GM18502 (cell line): Measurements from ENCODE around the gene MYH13.

ENCODE experiments used
- ATAC-seq: cut with Tn5 transposase; IDR thresholded peaks from one replicate; pipeline ENCODE4 v1.9.1; 2021; ENCODE audit warnings: mild to moderate bottlenecking; ENCODE audit not compliant: unreplicated experiment, poor library complexity

The MYH13 gene

GRCh38 chr17:10352893-10353292 lies 19.9 kb downstream of the MYH13 start:
- no peak for ATAC-seq

- no peak for ATAC-seq
These were observed 23.4 kb downstream of the MYH13 start for GRCh38 chr17:10349403-10349802.

DNA sequence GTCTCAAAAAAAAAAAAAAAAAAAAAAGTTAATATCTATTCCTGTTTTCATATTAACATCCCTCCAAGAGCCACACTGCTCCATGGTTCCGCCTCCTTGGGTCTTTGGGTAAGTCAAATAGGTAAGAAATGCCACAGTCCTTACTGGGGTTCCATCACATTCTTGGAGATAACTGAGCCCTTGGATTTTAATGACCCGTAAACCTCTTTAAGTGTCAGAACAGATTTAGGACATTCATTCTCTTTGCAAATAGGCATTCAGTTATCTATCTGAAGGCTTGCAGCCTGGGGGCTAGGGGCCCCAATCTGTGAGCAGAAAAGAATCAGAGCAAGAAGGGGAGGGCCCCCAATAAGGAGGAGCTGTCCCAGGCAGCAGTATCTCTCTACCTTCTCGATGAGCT lies 28.0 kb downstream of the MYH13 start:
- ATAC-seq = no peak

DNA sequence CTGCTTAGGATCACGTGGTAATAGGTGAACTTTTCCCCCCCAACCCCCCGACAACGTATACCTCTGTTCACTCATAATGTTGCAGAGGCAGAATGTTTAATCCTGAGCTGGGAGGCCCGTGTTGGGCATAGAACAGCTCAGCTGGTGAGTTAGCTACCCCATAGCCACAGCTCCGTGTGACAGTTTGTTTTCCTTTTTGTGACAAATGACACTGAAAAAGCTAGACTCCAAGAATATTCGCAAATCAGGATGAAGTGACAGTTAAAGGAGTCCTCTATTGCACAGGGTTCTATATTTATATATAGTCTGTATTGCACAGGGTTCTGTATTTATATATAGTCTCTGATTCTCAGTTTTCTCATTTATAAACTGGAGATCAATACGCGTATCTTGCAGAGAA lies 33.8 kb downstream of the MYH13 start:
- no peak for ATAC-seq

GRCh38 chr17:10337976-10338375 lies 34.8 kb downstream of the MYH13 start:
- no peak for ATAC-seq

DNA sequence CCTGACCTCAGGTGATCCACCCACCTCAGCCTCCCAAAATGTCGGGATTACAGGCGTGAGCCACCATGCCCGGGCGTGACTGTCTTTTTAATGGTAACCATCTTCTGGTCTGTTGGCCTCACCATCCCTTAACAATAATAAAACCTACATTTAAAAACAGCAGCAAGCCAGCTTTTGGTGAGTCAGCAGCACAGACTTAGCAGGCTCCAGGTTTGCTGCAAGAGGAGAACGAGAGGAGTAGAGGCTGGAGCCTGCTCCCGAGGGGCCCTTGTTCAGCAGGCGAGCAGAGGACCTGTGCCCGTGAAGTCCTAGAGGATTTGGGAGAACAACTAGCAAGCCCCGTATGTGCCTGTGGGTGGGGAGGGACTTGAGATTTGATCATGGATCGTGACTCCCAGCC lies 35.7 kb downstream of the MYH13 start:
- no peak for ATAC-seq

GRCh38 chr17:10336393-10336792 lies 36.4 kb downstream of the MYH13 start:
- no peak for ATAC-seq

DNA sequence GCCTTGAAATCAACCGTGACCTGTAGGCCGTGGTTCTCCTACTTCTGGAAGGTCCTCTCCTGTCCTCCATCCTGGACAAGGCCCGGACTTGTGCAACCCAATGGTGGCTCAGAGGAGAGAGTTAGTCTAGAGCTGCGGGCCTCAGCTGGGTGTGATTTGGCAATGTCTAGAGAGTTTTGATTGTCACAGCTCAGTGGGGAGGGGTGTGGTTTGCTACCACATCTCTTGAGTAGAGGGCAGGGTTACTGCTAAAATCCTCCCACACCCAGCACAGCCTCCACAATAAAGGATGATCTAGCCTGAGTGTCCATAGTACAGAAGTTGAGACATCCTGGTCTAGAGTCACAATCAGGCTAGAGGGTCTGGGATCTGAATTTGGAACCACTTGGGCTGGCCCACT lies 40.3 kb downstream of the MYH13 start:
- no peak for ATAC-seq

DNA sequence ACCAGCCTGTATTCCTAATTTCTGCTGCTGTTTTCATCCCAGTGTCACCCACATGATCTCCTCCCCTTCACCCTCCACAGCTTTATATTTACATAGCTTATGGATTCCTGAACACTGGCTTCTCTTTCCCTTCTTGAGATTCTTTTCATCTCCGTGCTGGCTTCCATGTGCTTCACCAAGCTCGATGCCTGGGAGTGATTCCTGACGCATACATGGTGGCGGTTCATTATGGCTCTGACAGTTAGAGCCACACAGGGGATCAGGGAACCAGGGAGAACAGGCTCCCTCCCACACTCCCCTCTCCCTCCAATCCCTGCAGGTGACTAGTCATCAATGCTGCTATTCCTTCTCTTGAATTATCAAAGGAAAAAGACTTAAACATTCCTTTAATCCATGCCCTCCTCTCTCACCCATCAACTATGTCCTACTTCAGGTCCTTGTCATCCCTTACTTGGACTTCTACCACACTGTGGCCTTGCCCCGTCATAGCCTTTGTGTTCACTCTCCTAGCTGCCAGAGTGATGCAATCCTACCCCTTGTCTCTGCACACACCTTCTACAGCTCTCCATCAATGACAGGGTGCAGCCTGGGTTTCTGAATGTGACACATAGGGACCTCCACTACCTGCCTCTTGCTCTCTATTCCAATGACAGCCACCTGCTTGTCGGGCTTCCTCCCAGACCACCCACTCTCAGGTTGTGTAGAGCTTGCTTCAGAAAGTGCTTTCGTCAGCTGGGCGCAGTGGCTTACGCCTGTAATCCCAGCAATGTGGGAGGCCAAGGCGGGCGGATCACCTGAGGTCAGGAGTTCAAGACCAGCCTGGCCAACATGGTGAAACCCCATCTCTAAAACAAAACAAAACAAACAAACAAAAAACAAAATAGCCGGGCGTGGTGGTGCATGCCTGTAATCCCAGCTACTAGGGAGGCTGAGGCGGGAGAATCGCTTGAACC lies 43.6 kb downstream of the MYH13 start:
- no peak for ATAC-seq

DNA sequence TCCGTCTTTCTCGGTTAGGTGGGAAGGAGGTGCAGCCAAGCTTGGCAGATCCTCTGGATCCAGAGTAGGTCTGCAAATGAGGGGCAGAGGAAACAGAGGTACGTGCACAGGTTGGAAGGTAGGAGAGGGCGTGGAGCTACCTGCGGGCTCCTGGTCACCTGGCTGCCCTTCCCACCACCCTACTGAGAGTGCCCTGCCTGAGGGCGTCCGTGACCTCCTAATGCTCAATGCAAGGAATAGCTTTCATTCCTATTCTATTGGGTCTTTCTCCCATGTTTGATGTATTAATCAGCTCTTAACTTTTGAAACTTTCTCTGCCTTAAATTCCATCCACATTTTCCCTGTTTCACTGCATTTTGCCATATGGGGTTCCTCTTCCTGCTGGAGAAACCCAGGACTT lies 44.6 kb downstream of the MYH13 start:
- ATAC-seq = no peak

DNA sequence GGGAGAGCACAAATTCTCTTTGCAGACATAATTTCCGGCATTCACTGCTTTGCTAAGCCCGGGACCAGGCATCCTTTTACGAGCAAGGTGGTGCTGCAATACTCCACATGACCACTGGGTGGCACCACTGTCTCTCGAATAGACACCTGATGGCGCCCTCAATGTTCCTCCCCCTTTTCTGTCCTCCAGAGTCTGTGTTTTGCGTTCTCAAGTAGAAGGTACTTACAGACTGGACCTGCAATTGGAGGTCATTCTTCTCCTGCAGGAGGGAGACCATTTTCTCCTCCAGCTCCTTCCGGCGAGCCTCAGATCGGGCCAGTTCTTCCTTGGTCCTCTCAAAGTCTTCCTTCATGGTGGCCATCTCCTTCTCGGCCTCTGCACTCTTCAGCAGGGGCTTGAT lies 45.2 kb downstream of the MYH13 start:
- ATAC-seq = peak; percentile 70

GRCh38 chr17:10325031-10325695 lies 47.6 kb downstream of the MYH13 start:
- ATAC-seq = no peak

DNA sequence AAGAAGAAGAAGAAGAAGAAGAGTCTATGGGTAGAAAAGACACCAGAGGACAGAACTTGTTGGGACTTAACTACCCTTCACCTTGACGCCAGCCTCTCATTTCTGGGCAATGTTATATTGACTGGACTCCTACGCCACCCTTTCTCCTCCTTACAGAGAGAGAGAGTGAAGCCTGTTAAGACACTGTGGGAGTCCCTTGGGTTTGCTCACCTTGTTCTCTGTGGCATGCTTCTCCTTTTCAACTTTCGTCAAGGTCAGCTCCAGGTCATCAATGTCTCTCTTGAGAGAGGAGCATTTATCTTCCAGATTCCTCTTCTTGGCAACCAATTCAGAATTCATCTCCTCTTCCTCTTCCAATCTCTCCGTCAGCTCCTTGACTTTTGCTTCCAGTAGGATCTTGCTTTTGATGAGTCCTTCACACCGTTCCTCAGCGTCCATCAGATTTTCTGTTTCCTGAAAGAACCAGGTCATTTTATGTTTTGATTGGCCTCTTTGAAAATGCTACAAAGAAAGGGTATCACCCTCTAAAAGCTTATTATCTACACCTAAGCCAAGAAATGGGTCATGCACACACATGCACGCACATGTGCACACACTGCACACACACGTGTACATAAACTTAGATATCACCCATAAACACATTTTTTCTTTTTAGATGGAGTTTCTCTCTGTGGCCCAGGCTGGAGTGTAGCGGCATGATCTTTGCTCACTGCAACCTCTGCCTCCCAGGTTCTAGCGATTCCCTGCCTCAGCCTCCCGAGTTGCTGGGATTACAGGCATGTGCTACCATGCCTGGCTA lies 48.8 kb downstream of the MYH13 start:
- no peak for ATAC-seq

DNA sequence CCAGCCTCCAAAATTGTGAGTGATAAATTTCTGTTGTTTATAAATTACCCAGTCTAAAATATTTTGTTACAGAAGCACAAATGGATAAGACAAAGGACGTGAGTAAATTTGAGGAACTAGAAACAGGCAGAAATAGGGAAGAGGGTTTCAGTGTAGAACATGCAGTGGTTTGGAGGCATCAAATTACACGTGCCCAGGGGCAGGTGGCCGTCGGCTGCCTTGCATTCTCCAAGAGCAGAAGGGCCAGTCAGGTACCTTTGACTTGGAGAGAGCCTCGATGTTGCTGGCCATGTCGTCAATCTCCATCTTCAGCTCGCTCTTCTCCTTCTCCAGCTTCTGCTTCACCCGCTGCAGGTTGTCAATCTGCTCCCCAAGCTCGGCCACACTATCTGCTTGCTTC lies 54.3 kb downstream of the MYH13 start:
- ATAC-seq = no peak

DNA sequence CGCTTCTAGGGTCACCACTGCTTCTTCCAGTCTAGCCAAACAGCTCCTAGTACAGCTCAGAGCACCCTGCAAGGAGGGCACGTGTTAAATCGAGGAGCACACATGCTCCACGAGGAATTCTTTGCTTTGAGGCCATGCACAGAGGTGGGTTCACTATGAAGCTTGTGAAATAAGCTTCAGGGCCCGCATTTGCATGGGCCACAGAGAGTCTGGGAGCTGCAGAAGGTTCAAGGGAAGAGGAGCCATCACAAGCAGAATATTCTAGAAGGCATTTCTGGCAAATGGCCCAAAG lies 55.3 kb downstream of the MYH13 start:
- ATAC-seq = no peak

DNA sequence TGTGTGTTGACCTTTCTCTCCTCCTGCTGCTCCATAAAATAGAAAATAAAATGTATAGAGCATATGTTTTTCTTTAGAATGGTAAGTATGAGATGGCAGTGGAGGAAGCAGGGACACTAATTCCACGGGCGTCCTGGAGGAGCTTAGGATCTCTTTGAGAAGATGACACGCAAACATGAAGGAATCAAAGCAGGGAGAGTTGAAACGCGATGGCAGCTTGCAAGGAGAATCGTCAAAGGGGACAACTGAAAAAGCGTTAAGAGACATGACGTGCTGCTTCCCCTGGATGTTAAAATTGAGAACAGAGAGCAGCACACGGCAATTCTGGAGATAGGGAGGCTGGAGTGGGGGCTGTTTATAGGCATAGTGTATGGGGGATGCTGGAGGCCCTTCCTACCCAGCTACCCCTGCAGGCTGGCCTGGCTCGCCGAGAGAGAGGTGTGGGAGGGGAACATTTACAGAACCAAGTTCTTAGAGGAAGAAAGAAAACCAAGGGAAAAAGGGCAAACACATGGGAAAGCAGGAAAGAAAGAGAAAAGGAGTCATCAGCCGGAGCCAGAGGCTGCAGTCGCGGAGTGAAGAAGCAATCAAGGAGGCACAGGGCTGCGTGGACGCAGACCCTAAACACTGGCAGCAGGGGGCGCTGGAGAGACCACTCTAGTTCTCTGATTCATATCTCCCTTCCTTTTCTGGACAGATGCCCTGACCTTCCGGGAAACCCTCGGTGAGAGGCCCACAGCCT lies 55.8 kb downstream of the MYH13 start:
- no peak for ATAC-seq

DNA sequence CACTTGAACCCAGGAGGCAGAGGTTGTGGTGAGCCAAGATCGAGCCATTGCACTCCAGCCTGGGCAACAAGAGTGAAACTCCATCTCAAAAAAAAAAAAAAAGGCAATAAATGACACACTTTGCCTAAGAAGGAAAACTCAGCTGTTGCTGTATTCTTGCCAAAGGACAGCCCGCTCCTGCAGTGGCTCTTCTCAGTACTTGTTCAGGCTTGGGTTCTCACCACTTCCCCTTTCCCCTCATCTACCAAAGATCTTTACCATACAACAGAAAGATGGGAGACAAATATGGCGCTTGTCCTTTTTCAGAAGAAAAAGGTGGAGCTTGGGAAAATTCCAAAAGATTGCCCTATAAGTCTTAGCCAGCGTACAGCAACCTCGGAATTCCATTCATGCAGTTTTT lies 58.5 kb downstream of the MYH13 start:
- no peak for ATAC-seq

DNA sequence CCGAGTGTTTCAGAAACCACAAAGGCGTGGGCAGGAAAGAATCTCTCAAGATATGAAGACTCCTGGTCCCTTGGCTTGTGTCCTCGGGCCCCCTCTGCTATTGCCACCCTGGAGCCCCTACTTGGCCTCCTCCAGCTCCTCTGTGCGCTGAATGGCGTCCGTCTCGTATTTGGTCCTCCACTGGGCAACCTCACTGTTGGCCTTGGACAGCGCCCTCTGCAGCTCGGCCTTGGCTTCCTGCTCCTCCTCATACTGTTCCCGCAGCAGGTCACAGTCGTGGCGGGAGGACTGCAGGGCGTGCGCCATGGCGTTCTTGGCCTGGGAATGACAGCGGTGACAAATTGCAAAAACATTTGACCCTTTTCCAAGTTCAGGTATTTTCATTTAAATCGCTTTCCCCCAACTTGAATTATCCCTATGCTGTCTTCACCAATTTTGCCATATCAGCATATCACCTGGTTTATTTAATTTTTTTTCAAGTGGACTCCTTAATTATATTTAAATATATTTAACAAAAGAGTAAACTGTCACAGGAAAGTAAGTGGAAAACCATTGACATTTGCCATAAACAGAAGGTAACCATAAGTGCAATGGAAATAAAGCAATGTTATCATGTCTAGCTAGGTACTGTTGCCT lies 59.7 kb downstream of the MYH13 start:
- no peak for ATAC-seq

DNA sequence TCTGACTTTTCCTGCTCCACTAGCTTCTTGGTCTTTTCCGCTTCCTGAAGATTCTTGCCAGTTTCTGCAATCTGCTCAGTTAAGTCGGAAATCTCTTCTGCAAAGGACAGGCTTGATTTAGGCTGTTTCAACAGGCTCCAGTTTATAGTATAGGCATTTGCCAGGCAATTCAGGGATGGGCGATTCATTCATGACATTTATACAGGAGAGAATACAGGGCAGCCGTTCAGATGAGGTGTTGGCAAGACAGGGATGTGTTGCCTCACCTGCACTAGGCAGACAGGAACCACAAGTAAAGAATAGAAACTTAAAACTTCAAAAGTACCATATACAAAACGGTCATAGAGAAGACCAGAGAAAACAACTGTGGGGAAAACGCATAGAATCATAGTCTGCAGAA lies 61.7 kb downstream of the MYH13 start:
- ATAC-seq = no peak
